ENCODE measurements around the gene CFAP61.

- TF ChIP-seq CTCF (IDR thresholded peaks at IDR 0.05): no peak
- TF ChIP-seq POLR2A (IDR thresholded peaks at IDR 0.05): no peak
These were observed 315.5 kb downstream of the CFAP61 start, which contains the start of gene INSM1 for GRCh38 chr20:20367575-20368417.
